HG03457 (cell line): Measurements from ENCODE around the gene CDKL5.

Experiments
- ATAC-seq: cut with Tn5 transposase; IDR thresholded peaks from one replicate; pipeline ENCODE4 v1.9.1; 2021; ENCODE audit warnings: moderate number of reproducible peaks; ENCODE audit not compliant: unreplicated experiment

The CDKL5 gene

DNA sequence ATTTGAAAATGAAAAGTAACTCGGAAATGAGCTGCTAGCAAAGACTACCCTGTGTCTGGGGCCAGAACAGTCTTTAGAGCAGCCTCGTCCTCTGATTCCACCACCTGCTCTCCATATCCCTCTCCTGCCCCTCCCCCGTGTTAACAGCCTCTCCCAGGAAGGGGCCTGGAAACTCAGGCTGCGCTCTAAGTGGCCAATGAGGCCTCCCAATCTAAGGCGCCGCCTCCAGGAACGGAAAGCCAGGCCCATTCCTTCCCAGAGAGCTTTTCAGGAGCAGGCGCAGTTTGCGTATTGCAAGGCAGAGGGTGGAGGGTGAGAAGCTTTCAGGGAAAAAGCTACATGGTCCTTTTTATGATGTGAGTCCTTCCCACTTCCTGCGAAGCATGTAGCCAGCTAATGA lies 215.3 kb downstream of the CDKL5 start:
- ATAC-seq, result no peak

DNA sequence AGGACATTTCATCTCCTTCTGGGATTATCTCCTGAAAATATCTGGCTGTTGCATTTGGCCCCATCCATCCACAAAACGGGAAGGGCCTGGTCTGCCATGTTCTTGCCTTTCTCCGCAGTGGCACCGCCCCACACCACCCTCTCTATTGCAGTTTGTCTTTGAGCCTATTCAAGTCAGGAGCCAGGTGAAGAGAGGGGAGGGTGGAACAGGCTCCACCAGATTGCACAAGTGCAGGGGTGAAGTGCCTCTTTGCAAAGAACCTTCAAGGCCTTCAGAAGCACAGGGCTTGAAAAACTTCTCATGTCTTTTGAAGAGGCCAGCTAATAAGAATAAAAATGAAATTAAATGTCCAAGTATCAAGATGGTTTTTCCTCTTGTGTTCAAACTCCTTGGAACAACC lies 217.8 kb downstream of the CDKL5 start:
- no peak for ATAC-seq

DNA sequence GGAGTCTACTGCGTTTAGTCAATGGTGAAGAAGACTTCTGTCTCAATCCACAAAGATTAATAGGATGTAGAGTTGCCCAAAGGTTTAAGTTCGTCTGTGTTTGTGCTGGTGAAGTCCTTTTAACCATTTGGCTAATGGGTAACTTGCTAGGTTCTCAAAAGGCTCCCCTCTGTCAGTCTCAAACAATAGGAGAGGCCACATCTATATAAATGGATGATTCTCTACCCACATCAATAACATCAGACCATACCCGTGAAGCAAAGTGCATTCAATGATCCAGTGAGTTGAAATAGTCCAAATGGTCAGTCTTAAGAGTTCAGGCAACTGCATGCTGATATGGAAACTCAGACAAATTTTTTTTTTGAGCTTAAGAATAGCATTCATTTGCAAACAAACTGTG lies 218.4 kb downstream of the CDKL5 start:
- ATAC-seq, result no peak

- no peak for ATAC-seq
Observed at GRCh38 chrX:18647621-18648020, 222.2 kb downstream of the CDKL5 start.

GRCh38 chrX:18649498-18649951 lies 224.1 kb downstream of the CDKL5 start:
- ATAC-seq, result no peak

GRCh38 chrX:18650662-18651061 lies 225.3 kb downstream of the CDKL5 start:
- no peak for ATAC-seq

DNA sequence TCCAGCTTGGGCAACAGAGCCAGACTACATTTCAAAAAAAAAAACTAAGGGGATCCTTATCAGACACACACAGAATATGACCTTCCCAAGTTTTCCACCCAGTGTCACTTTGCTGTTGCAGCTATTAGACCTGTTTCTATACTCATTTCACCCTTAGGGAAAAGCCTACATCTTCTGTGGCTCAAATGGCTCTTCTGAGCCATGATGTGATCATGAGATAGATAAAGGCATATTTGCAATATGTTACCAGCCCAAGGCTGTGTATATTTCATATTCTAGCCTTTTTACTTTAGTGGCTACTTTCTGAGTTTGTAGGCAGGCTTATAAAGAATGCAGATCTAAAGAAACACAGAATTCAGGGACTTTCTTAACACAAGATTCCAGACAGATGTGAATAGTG lies 227.2 kb downstream of the CDKL5 start:
- ATAC-seq, result no peak

DNA sequence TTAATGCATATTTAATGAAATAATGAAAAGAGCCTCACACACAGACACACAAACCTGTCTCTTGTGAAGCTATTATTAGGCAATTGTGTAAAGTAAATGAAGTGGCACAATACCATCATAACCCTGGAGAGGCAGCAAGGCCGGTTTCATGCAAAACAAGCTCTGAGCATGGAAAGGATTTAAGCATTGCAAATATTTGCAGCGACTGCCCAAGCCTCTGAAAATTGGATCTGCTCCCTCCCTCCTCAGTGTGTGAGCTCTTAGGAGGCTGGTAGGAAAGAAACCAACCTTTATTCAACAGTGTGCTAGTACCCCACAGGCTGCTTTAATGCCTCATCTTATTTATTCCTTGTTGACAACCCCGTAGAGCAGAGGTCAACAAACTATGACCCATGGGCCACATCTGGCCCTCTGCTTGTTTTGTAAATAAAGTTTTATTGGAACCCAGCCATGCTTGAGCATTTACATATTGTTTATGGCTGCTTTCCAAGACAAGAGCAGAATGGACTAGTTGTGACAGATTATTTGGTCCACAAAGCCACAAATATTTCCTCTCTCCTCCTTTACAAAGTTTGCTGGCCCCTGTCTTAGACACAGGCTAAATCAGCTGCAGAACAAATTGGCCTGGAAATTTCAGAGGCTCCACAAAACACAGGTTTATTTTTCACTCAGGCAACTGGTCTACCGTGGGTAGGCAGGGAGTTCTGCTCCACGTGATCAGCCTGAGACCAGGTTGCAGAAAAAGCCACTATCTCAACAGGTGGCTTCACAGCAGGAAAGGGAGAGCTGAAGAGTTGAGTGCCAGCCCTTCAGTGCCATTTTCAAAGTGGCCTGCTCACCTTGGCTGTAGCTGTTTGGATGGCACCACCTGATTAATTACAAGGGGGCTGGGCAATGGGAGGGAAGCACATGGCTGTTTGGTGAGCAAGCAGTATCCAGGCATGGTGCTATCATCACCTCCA lies 229.7 kb downstream of the CDKL5 start:
- ATAC-seq, result no peak

- ATAC-seq, result no peak
Observed at GRCh38 chrX:18661273-18661672, 235.9 kb downstream of the CDKL5 start.

DNA sequence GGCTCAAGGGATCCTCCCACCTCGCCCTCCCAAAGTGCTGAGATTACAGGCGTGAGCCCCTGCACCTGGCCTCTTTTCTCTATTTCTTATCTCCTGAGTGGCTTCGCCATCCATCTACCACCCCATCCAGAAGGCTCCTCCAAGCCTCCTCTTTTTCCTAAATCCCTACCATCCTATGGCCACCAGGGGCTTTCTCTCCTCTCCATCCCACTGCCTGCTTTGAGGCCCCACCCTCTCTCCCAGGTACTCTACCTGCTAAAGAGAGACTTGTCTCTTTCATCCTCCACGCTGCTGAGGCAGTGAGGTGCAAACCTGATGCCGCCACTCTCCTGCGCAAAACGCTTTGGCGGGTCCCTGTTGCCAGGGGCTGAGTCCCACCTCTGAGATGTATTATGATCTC lies 239.5 kb downstream of the CDKL5 start:
- ATAC-seq, result no peak

GRCh38 chrX:18666614-18667013 lies 241.2 kb downstream of the CDKL5 start:
- no peak for ATAC-seq

GRCh38 chrX:18668071-18668835 lies 242.8 kb downstream of the CDKL5 start:
- ATAC-seq, result no peak

DNA sequence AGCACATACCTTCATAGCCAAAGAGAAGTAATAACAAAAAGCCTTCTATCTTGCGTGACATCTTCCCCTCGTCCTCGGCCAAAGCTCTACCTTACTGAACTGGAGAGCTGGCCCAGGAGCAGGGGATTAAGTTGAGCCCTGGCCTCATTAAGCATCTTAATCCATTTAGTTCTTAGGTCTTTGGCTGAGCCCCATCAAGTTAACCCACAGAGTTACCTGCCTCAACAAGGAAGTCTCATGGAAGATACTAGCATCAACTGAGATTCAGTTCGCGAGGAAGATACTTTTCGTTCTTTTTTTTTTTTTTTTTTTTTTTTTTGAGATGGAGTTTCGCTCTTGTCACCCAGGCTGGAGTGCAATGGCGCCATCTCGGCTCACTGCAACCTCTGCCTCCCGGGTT lies 246.6 kb downstream of the CDKL5 start, which contains the start of gene RS1:
RS1 (minus strand) TSS at position 101 of the 400 bp plus-strand sequence; CDS start at position 61, 40 bp downstream.
- ATAC-seq, result no peak

DNA sequence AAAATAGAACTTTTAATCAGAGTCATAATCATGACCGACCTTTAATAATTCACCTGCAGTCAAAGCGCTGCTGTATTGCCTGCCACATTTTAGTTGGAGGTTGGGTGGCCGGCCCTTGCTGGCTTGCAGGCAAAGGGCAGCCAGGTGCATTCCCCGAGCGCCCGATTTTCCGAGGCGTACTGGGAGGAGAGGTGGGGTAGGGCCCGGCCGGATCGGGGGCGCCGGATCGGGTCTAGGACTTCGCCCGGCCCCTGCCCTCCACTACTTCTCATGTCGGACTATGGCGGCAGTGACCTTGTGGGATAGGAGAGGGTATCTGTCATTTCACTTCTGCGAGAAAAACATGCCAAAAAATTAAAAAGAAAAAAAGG lies 249.0 kb downstream of the CDKL5 start:
- peak; percentile 40 for ATAC-seq

GRCh38 chrX:18674788-18675735 lies 249.7 kb downstream of the CDKL5 start:
- ATAC-seq, result peak; percentile 85

- ATAC-seq, result no peak
Observed at GRCh38 chrX:18676050-18676449, 250.6 kb downstream of the CDKL5 start.

DNA sequence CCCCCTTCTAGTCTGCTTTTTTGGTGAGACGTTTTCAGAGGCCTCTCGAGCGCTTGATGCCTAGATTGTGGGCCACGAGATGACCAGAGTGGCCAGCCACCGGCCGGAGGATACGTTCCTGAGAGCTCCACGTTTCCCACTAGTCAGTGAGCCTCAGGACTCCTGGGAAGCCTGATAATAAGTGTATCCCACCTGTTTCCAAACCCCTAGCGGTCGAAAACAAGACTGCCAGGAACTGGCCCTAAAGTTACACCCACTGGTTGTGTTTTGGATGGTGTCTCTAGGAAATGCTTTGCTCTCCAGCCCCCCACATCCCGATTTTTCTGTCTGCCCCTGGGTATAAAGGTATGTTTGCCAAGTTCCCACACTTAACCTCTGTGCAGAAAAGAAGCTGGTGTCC lies 251.1 kb downstream of the CDKL5 start:
- no peak for ATAC-seq

DNA sequence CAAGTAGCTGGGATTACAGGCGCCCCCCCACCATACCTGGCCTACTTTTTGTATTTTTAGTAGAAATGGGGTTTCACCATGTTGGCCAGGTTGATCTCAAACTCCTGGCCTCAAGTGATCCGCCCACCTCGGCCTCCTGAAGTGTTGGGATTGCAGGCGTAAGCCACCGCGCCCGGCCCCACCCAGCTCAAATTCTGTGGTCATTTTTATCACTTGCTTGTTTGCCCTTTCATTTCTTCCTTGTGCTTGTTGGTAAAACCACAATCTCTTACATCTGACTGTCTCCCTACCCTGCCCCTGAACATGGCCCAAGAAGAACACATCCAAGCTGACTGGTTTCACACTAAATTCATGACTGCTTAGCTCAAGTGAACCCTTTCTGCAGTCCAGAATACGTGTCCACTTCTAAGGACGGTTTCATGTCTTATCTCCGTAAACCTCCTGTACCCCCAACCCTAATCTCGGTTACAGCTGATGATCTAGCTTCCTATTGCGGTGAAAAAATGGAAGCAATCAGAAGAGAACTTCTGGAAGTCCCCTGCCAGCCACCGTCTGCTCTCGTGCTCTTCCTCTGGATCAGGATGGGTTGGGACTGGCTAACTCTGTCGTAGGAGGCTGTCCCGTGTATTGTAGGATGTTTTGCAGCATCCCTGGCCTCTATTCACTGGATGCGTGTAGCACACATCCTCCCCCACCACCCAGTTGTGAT lies 251.9 kb downstream of the CDKL5 start:
- no peak for ATAC-seq

DNA sequence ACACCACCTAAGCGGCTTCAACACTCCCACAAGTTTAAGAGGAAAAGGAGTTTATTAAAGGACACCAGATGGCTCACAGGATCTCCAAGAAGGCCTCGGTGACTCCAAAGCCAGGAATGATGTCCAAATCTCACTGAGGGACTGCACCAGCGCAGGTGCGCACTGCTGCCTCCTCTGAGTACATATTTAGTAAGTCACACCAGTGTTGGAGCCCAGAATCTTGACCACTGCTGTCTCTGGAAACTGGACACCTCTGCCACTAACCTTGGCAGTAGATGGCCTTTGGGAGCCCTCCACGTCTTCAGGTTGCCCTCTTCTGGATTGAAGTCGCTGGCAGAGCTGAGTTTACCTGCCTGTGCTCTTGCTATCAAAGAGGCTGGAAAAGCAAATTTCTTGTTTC lies 256.6 kb downstream of the CDKL5 start:
- ATAC-seq, result no peak

GRCh38 chrX:18682979-18683387 lies 257.6 kb downstream of the CDKL5 start:
- no peak for ATAC-seq
